GM13976 (cell line): ENCODE measurements around the gene HTR1E.
A peak's percentile ranks its signal among the peaks of the same experiment; 100 is the strongest.

Experiments used
- DNase-seq: peaks from one replicate; pipeline ENCODE4 v3.0.0; 2012; ENCODE audit warnings: low spot score
- in situ Hi-C: fragments of 300-500 bp; cut with MboI; formaldehyde crosslinking; loops from one replicate; pipeline ENCODE4 v1.12.0; 2022; ENCODE audit warnings: low sequenced_read_pairs, mixed read lengths, inconsistent platforms; ENCODE audit not compliant: unreplicated experiment
- TF ChIP-seq, protein P1 (sequence below): IDR thresholded peaks from 2 replicates; pipeline ENCODE4 v1.5.1; 2012; ENCODE audit warnings: borderline replicate concordance, mild to moderate bottlenecking; ENCODE audit not compliant: insufficient read depth; ENCODE audit errors: extremely low read depth, missing control alignments, control extremely low read depth

Gene HTR1E

GRCh38 chr6:87016772-87017171 is 79.4 kb downstream of the HTR1E start:
- TF ChIP-seq, protein P1, sequence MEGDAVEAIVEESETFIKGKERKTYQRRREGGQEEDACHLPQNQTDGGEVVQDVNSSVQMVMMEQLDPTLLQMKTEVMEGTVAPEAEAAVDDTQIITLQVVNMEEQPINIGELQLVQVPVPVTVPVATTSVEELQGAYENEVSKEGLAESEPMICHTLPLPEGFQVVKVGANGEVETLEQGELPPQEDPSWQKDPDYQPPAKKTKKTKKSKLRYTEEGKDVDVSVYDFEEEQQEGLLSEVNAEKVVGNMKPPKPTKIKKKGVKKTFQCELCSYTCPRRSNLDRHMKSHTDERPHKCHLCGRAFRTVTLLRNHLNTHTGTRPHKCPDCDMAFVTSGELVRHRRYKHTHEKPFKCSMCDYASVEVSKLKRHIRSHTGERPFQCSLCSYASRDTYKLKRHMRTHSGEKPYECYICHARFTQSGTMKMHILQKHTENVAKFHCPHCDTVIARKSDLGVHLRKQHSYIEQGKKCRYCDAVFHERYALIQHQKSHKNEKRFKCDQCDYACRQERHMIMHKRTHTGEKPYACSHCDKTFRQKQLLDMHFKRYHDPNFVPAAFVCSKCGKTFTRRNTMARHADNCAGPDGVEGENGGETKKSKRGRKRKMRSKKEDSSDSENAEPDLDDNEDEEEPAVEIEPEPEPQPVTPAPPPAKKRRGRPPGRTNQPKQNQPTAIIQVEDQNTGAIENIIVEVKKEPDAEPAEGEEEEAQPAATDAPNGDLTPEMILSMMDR = no peak
- no peak for DNase-seq
- in situ Hi-C loops = no loop called here

DNA sequence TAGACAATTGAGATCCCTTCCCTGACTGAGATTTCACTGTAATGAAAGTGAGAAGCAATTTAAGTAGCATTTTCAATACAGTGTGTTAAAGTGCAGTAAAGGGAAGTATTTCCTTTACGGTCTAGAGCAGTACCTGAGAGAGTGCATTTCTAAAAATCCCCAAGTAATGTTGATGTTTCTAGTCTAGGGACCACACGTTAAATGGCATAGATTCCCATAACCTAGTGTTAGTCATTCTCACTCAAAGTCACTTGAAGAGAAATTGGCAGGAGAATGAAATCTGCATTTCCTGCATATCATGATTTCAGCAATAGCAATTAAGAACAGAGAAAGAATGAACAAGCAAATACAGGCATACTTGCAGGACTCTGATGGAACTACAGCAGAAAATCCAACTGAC is 89.7 kb downstream of the HTR1E start:
- in situ Hi-C loops = no loop called here
- no peak for DNase-seq
- TF ChIP-seq, protein P1 = no peak

GRCh38 chr6:87029711-87030314 is 92.5 kb downstream of the HTR1E start:
- in situ Hi-C loops = no loop called here
- DNase-seq = peak; percentile 30
- TF ChIP-seq, protein P1 = peak; percentile 40

DNA sequence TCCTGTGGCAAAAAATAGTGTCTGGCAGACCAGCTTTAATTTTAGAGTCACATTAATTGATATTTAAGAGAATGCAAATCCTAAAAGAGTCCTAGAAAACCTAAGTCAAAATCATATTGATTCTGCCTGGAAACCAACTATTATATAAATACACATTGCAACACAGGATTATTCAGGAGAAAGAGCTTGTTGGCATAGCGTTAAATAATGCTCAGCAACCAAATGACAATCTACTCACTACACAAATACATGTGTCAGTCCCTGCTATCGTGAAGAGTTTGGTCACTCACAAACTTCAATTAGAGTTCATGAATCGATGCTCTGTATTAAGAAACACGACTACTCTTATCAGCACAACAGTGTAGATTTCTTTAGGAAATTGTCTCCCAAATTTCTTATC is 103.4 kb downstream of the HTR1E start:
- in situ Hi-C loops = no loop called here
- TF ChIP-seq, protein P1 = no peak
- no peak for DNase-seq

DNA sequence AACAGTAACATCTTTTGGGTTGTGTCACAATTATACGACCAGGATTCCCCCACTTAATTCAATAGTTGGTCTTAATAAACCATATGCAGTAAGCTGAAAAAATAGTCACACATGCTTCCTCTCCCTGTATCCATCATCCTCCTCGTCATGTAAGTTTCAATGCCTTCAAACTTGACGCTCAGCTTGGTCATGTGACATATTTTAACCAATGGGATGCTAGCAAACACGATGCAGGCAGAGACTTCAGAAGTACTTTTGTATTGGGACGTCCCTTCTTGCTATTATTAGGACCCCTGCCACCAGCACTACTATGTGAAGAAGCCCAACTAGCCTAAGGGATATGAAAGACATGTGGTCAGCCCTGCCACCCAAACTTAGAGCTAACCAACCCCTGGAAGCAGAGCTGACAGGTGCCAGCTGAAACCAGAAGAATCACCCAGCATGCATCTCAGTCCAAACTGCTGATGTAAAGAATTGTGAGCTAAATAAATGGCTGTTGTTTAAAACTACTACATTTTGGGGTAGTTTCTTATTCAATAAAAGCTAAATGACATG is 108.3 kb downstream of the HTR1E start:
- TF ChIP-seq, protein P1 = no peak

DNA sequence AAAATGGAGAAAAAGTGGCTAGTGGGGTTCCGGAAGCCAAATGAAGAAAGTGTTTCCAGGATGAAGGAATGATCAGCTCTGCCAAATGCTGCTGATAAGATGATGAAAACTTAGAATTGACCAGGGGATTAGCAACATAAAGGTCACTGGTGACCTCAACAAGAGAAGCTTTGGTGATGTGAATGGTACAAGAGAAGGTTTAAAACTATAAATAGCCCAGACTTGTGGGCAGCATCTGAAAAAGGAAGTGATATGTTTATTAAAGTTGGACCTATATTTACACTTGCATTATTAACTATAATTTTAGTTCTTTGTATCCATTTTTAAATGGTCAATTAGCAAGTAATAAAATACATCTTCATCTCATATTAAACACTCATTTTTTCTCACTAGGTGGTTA is 112.5 kb downstream of the HTR1E start:
- TF ChIP-seq, protein P1 = no peak
- DNase-seq = no peak
- in situ Hi-C loops = loop anchor here (25.0 kb wide), 1 partner anchor 338 kb away; no protein-coding TSS in a partner anchor

More for the DNA sequence above, 108.3 kb downstream of the HTR1E start:
- no peak for DNase-seq
- in situ Hi-C loops = no loop called here
